HL-60 (cell line): Measurements from ENCODE around the gene TOR1A.

ENCODE experiments used
- DNase-seq, 2 experiments: peaks; one replicate each; pipeline ENCODE4 v3.0.0-alpha.2; 2010 to 2020; ENCODE audit warnings: low read depth in 1 of 2, low spot score in 1 of 2
- H3K27ac ChIP-seq: fragments of 250-450 bp; sonication (Bioruptor Pico); replicated peaks from 2 replicates; pipeline ENCODE4 v1.5.1; 2020; ENCODE audit warnings: mild to moderate bottlenecking, moderate library complexity
- H3K27me3 ChIP-seq: fragments of 250-450 bp; sonication (Bioruptor Pico); 2 replicates; pipeline ENCODE4 v1.5.1; 2021; ENCODE audit warnings: mild to moderate bottlenecking, moderate library complexity; ENCODE audit not compliant: insufficient read depth, poor library complexity, severe bottlenecking
- H3K4me3 ChIP-seq: replicated peaks from 2 replicates; pipeline ENCODE4 v1.5.1; 2011; ENCODE audit warnings: mild to moderate bottlenecking, control low read depth, low read length; ENCODE audit not compliant: insufficient read depth
- GABPA ChIP-seq: IDR thresholded peaks from 2 replicates; pipeline ENCODE4 v1.6.1; 2012; ENCODE audit warnings: low read depth
- POLR2AphosphoS5 ChIP-seq: IDR thresholded peaks from 2 replicates; pipeline ENCODE4 v1.6.1; 2012; ENCODE audit warnings: low read depth
- SPI1 ChIP-seq: IDR thresholded peaks from 2 replicates; pipeline ENCODE4 v1.6.1; 2012; ENCODE audit warnings: low read depth, mild to moderate bottlenecking, borderline replicate concordance
- TF ChIP-seq, protein P1 (sequence below): IDR thresholded peaks from 2 replicates; pipeline ENCODE4 v1.6.1; 2012; ENCODE audit warnings: low read depth; ENCODE audit not compliant: insufficient replicate concordance
- TF ChIP-seq, protein P2 (sequence below): IDR thresholded peaks from one replicate; pipeline ENCODE4 v1.5.1; 2011; ENCODE audit warnings: low read length, control low read depth, inconsistent platforms; ENCODE audit not compliant: insufficient read depth

The TOR1A gene

DNA sequence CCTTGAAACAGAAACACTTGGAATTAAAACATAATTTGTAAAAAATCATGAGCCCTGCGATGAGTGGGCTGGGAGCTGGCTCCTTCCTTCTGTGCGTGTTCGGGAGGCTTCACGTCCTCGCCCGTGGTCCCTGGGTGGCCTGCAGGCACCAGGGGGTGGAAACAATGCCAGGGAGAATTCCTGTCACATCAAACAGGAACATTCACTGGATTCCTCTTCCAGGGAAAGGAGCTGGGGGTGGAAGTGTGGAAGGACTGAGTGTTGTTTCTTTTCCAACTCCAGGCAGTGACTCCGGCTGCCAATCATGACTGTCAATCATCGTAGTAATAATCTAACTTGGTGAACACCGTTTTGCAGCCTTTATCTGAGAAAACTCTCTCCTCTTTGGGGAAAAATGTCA lies 10.3 kb downstream of the TOR1A start:
- H3K27me3 ChIP-seq = no peaks in the 10 kb centered on the region
- H3K27ac ChIP-seq = no peak overlapping the region
- TF ChIP-seq GABPA = no peak
- DNase-seq = no peak
- H3K4me3 ChIP-seq = no peak overlapping the region

DNA sequence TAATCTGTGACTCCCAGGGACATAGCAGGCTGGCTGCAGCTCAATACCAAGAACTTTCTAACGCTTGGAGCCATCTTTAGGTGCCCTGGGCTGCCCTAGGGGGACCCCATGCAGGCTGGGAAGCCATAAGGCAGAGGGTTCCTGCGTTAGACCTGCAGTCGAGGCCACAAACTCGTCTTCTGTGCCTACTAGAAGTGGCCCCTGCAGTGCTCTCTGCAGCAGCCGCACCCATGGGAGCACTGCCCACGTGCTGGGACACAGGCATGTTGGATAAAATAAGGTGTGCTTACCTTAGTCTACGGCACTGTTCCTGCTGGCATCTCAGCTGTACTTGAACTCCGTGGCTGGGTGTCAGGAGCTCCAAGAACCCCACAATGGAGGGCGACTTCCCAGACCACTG lies 11.6 kb downstream of the TOR1A start:
- no peaks in the 10 kb centered on the region for H3K27me3 ChIP-seq
- peak; percentile 79 for TF ChIP-seq POLR2AphosphoS5
- TF ChIP-seq GABPA = no peak
- TF ChIP-seq, protein P1, sequence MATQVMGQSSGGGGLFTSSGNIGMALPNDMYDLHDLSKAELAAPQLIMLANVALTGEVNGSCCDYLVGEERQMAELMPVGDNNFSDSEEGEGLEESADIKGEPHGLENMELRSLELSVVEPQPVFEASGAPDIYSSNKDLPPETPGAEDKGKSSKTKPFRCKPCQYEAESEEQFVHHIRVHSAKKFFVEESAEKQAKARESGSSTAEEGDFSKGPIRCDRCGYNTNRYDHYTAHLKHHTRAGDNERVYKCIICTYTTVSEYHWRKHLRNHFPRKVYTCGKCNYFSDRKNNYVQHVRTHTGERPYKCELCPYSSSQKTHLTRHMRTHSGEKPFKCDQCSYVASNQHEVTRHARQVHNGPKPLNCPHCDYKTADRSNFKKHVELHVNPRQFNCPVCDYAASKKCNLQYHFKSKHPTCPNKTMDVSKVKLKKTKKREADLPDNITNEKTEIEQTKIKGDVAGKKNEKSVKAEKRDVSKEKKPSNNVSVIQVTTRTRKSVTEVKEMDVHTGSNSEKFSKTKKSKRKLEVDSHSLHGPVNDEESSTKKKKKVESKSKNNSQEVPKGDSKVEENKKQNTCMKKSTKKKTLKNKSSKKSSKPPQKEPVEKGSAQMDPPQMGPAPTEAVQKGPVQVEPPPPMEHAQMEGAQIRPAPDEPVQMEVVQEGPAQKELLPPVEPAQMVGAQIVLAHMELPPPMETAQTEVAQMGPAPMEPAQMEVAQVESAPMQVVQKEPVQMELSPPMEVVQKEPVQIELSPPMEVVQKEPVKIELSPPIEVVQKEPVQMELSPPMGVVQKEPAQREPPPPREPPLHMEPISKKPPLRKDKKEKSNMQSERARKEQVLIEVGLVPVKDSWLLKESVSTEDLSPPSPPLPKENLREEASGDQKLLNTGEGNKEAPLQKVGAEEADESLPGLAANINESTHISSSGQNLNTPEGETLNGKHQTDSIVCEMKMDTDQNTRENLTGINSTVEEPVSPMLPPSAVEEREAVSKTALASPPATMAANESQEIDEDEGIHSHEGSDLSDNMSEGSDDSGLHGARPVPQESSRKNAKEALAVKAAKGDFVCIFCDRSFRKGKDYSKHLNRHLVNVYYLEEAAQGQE = no peak
- TF ChIP-seq, protein P2, sequence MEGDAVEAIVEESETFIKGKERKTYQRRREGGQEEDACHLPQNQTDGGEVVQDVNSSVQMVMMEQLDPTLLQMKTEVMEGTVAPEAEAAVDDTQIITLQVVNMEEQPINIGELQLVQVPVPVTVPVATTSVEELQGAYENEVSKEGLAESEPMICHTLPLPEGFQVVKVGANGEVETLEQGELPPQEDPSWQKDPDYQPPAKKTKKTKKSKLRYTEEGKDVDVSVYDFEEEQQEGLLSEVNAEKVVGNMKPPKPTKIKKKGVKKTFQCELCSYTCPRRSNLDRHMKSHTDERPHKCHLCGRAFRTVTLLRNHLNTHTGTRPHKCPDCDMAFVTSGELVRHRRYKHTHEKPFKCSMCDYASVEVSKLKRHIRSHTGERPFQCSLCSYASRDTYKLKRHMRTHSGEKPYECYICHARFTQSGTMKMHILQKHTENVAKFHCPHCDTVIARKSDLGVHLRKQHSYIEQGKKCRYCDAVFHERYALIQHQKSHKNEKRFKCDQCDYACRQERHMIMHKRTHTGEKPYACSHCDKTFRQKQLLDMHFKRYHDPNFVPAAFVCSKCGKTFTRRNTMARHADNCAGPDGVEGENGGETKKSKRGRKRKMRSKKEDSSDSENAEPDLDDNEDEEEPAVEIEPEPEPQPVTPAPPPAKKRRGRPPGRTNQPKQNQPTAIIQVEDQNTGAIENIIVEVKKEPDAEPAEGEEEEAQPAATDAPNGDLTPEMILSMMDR = no peak
- no peak overlapping the region for H3K27ac ChIP-seq
- no peak for DNase-seq
- no peak overlapping the region for H3K4me3 ChIP-seq

DNA sequence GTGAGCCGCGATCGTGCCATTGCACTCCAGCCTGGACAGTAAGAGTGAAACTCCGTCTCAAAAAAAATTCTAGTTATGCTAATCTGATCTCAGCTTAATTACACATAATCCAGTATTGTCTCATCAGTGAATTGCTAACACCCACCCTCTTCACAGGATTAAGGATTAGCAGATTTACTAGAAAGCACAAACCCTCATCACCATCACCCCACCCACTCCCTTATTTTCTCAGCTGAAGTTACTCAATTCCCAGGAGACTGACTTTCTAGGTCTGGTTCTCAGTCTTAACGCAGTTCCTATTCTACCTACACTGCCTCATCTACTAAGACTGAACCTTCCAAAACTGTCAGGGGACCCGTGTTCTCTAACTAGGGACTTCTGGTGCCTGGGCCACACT lies 12.0 kb downstream of the TOR1A start:
- Histone ChIP-seq H3K27me3 (no peaks in the 10 kb centered on the region), H3K27ac (no peak overlapping the region), H3K4me3 (no peak overlapping the region)
- DNase-seq = no peak
- TF ChIP-seq POLR2AphosphoS5 (no peak), SPI1 (no peak), GABPA (no peak)
- TF ChIP-seq, protein P2 = no peak
- TF ChIP-seq, protein P1 = no peak

DNA sequence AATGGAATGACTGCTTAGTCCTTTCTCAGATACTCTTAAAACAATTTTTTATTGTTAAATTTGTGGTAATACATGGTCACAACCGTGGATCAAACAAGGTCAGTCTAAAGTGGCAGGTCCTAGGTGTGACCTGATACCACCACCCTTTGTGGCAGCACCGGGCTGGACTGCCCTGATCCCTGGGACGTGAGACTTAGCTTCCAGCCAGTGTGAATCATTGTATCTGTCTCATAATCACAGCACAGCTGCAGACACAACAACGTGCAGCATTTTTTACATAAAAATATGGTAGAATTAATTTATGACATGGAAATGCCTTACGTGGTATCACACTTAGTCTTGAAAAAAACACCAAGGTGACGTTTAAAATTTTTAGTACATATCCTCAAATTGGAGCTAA lies 13.1 kb downstream of the TOR1A start:
- Histone ChIP-seq H3K27me3 (no peaks in the 10 kb centered on the region), H3K27ac (no peak overlapping the region), H3K4me3 (no peak overlapping the region)
- DNase-seq = no peak
- TF ChIP-seq, protein P2 = no peak
- TF ChIP-seq, protein P1 = no peak
- TF ChIP-seq GABPA = no peak
- no peak for TF ChIP-seq SPI1
- TF ChIP-seq POLR2AphosphoS5 = no peak
